ENCODE results near the gene DGUOK. TPM values are rescaled to one million over a fixed set of nuclear protein-coding genes. Genes with fewer than 3 reads are reported as not detected.

DGUOK gene
- total RNA-seq, 2 donors from 2014 or later: 77.4 to 107 TPM

GRCh38 chr2:73981081-73982001, 54.7 kb downstream of the DGUOK start:
- peaks cover 20% of the 10 kb centered on the region for H3K4me1 ChIP-seq (replicated peaks)
- H3K27me3 ChIP-seq (replicated peaks; ENCODE audit: insufficient read depth): no peaks in the 10 kb centered on the region
- no peaks in the 10 kb centered on the region for H3K9me3 ChIP-seq
- intact Hi-C loops (cut with DNase I): no loop called here
- no peak for DNase-seq (ENCODE audit: low spot score)
- peak overlapping the region; percentile 20 to 26 for H3K4me3 ChIP-seq
- 5% methylated on average over 31 of the region's 31 CpGs for WGBS
- no peaks in the 10 kb centered on the region for H3K36me3 ChIP-seq
- TF ChIP-seq POLR2AphosphoS5 (IDR thresholded peaks at IDR 0.05) (no peak), CTCF (IDR thresholded peaks at IDR 0.05) (peak in 2 of 4 experiments; percentile 6 to 17)
- peak overlapping the region; percentile 95 to 97 for H3K27ac ChIP-seq

- H3K4me3 ChIP-seq: no peak overlapping the region
- no peaks in the 10 kb centered on the region for H3K36me3 ChIP-seq
- no peaks in the 10 kb centered on the region for H3K27me3 ChIP-seq (replicated peaks; ENCODE audit: insufficient read depth)
- TF ChIP-seq POLR2A (IDR thresholded peaks at IDR 0.05) (no peak), CTCF (IDR thresholded peaks at IDR 0.05) (no peak), POLR2AphosphoS5 (IDR thresholded peaks at IDR 0.05) (no peak)
- intact Hi-C loops (cut with DNase I): no loop called here
- WGBS: 50% methylated on average over 7 of the region's 7 CpGs
- DNase-seq (ENCODE audit: low spot score): no peak
- H3K4me1 ChIP-seq (replicated peaks): peaks cover 20% of the 10 kb centered on the region
- H3K9me3 ChIP-seq: no peaks in the 10 kb centered on the region
- peak overlapping the region; percentile 95 to 97 for H3K27ac ChIP-seq
Measured at GRCh38 chr2:73982140-73982617, 55.5 kb downstream of the DGUOK start.

- Histone ChIP-seq H3K9me3 (no peaks in the 10 kb centered on the region), H3K4me1 (replicated peaks) (peaks cover 25% of the 10 kb centered on the region), H3K4me3 (peak overlapping the region; percentile 51 to 66), H3K27ac (peak overlapping the region; percentile 95 to 97), H3K36me3 (no peaks in the 10 kb centered on the region), H3K27me3 (replicated peaks; ENCODE audit: insufficient read depth) (no peaks in the 10 kb centered on the region)
- WGBS: 16% methylated on average over 35 of the region's 35 CpGs
- intact Hi-C loops (cut with DNase I): no loop called here
- TF ChIP-seq CTCF (IDR thresholded peaks at IDR 0.05): peak in 1 of 4 experiments; percentile 26
- no peak for TF ChIP-seq POLR2A (IDR thresholded peaks at IDR 0.05)
- TF ChIP-seq POLR2AphosphoS5 (IDR thresholded peaks at IDR 0.05): peak; percentile 94
- peak; percentile 98 for DNase-seq (ENCODE audit: low spot score)
Measured at GRCh38 chr2:73983322-73984202, 56.9 kb downstream of the DGUOK start.

- intact Hi-C loops (cut with DNase I): no loop called here
- WGBS: 1% methylated on average over 64 of the region's 85 CpGs
- no peaks in the 10 kb centered on the region for H3K36me3 ChIP-seq
- H3K27me3 ChIP-seq (replicated peaks; ENCODE audit: insufficient read depth): no peaks in the 10 kb centered on the region
- H3K4me1 ChIP-seq (replicated peaks): peaks cover 25% of the 10 kb centered on the region
- no peaks in the 10 kb centered on the region for H3K9me3 ChIP-seq
- TF ChIP-seq CTCF (IDR thresholded peaks at IDR 0.05) (no peak), POLR2A (IDR thresholded peaks at IDR 0.05) (no peak), POLR2AphosphoS5 (IDR thresholded peaks at IDR 0.05) (no peak)
- peak; percentile 59 for DNase-seq (ENCODE audit: low spot score)
- H3K4me3 ChIP-seq: peak within 1 kb of the TSS; percentile 51 to 66
- peak within 1 kb of the TSS; percentile 95 to 97 for H3K27ac ChIP-seq
Measured at GRCh38 chr2:73984203-73984921, 57.7 kb downstream of the DGUOK start, which contains the start of gene TET3. Gene TET3, plus strand, starts transcription at chr2:73984910. Its CDS starts 1,494 bp downstream, at chr2:73986404.

Data from prostate gland (tissue), 2 donors.